ENCODE measurements around the gene KCTD1. TPM values are rescaled to one million over a fixed set of nuclear protein-coding genes. Genes with fewer than 3 reads are reported as not detected.

The KCTD1 gene
- total RNA-seq, 2 experiments from 2014 or later, result 4.4 to 5.6 TPM

GRCh38 chr18:26562568-26562967, 14.2 kb upstream of the KCTD1 start:
- ChIA-PET CTCF (no interaction called here), POLR2A (no interaction called here)
- Mint-ChIP-seq H3K36me3 (ENCODE audit: low read depth) (no peaks in the 10 kb centered on the region), H3K4me1 (no peaks in the 10 kb centered on the region), H3K27me3 (peaks cover 15% of the 10 kb centered on the region), H3K9me3 (no peaks in the 10 kb centered on the region), H3K27ac (no peak overlapping the region), H3K4me3 (no peak overlapping the region)
- no peak for DNase-seq

GRCh38 chr18:26561769-26562168, 13.4 kb upstream of the KCTD1 start:
- H3K4me1 Mint-ChIP-seq, result no peaks in the 10 kb centered on the region
- peaks cover 15% of the 10 kb centered on the region for H3K27me3 Mint-ChIP-seq
- no peaks in the 10 kb centered on the region for H3K36me3 Mint-ChIP-seq (ENCODE audit: low read depth)
- H3K4me3 Mint-ChIP-seq, result no peak overlapping the region
- no peak overlapping the region for H3K27ac Mint-ChIP-seq
- H3K9me3 Mint-ChIP-seq, result no peaks in the 10 kb centered on the region
- CTCF ChIA-PET, result no interaction called here
- no peak for DNase-seq
- POLR2A ChIA-PET, result no interaction called here

GRCh38 chr18:26556573-26556972, 8.2 kb upstream of the KCTD1 start:
- POLR2A ChIA-PET, result no interaction called here
- Mint-ChIP-seq H3K4me1 (no peaks in the 10 kb centered on the region), H3K36me3 (ENCODE audit: low read depth) (no peaks in the 10 kb centered on the region), H3K27me3 (peaks cover 36% of the 10 kb centered on the region), H3K9me3 (no peaks in the 10 kb centered on the region), H3K27ac (no peak overlapping the region), H3K4me3 (no peak overlapping the region)
- CTCF ChIA-PET, result interaction anchor here (1.3 to 2.1 kb wide), 2 partner anchors 9 to 10 kb away, joined by 4 to 5 read pairs; partner anchors contain the start of gene KCTD1
- DNase-seq, result no peak

GRCh38 chr18:26555804-26556553, 7.6 kb upstream of the KCTD1 start:
- no peak for DNase-seq
- CTCF ChIA-PET, result interaction anchor here (0.6 to 2.1 kb wide), 3 partner anchors 8 to 65 kb away, joined by 3 to 5 read pairs (median 4); partner anchors contain the start of gene KCTD1
- no peak overlapping the region for H3K27ac Mint-ChIP-seq
- H3K9me3 Mint-ChIP-seq, result no peaks in the 10 kb centered on the region
- H3K27me3 Mint-ChIP-seq, result peaks cover 42% of the 10 kb centered on the region
- no peak overlapping the region for H3K4me3 Mint-ChIP-seq
- no peaks in the 10 kb centered on the region for H3K36me3 Mint-ChIP-seq (ENCODE audit: low read depth)
- POLR2A ChIA-PET, result no interaction called here
- H3K4me1 Mint-ChIP-seq, result no peaks in the 10 kb centered on the region

GRCh38 chr18:26553943-26554342, 5.6 kb upstream of the KCTD1 start:
- DNase-seq, result no peak
- ChIA-PET CTCF (no interaction called here), POLR2A (no interaction called here)
- Mint-ChIP-seq H3K27ac (no peak overlapping the region), H3K27me3 (peaks cover 54% of the 10 kb centered on the region), H3K9me3 (no peaks in the 10 kb centered on the region), H3K4me1 (peaks cover 9% of the 10 kb centered on the region), H3K36me3 (ENCODE audit: low read depth) (no peaks in the 10 kb centered on the region), H3K4me3 (no peak overlapping the region)

GRCh38 chr18:26551695-26552081, 3.3 kb upstream of the KCTD1 start:
- peaks cover 4% of the 10 kb centered on the region for H3K36me3 Mint-ChIP-seq (ENCODE audit: low read depth)
- peaks cover 17% of the 10 kb centered on the region for H3K4me1 Mint-ChIP-seq
- DNase-seq, result no peak
- H3K27me3 Mint-ChIP-seq, result peaks cover 45% of the 10 kb centered on the region
- H3K27ac Mint-ChIP-seq, result no peak overlapping the region
- H3K4me3 Mint-ChIP-seq, result no peak overlapping the region
- no peaks in the 10 kb centered on the region for H3K9me3 Mint-ChIP-seq
- POLR2A ChIA-PET, result no interaction called here
- CTCF ChIA-PET, result no interaction called here

- CTCF ChIA-PET, result no interaction called here
These were observed 2.8 kb upstream of the KCTD1 start for GRCh38 chr18:26550998-26551694.

GRCh38 chr18:26549263-26550094, 1.1 kb upstream of the KCTD1 start:
- H3K36me3 Mint-ChIP-seq (ENCODE audit: low read depth), result peaks cover 8% of the 10 kb centered on the region
- H3K9me3 Mint-ChIP-seq, result no peaks in the 10 kb centered on the region
- DNase-seq, result peak; percentile 29
- H3K4me3 Mint-ChIP-seq, result peak overlapping the region; percentile 55
- ChIA-PET POLR2A (no interaction called here), CTCF (no interaction called here)
- H3K27ac Mint-ChIP-seq, result no peak overlapping the region
- H3K4me1 Mint-ChIP-seq, result peaks cover 26% of the 10 kb centered on the region
- peaks cover 45% of the 10 kb centered on the region for H3K27me3 Mint-ChIP-seq

More at GRCh38 chr18:26550998-26551694, 2.8 kb upstream of the KCTD1 start:
- Mint-ChIP-seq H3K27ac (no peak overlapping the region), H3K4me3 (no peak overlapping the region), H3K27me3 (peaks cover 48% of the 10 kb centered on the region), H3K9me3 (no peaks in the 10 kb centered on the region), H3K4me1 (peaks cover 22% of the 10 kb centered on the region), H3K36me3 (ENCODE audit: low read depth) (peaks cover 8% of the 10 kb centered on the region)
- DNase-seq, result no peak
- POLR2A ChIA-PET, result no interaction called here

GRCh38 chr18:26547646-26548414, 523 bp downstream of the KCTD1 start:
- H3K9me3 Mint-ChIP-seq, result no peaks in the 10 kb centered on the region
- peak; percentile 64 for DNase-seq
- ChIA-PET CTCF (interaction anchor here (0.7 to 1.2 kb wide), 6 partner anchors 9 to 239 kb away, joined by 3 to 6 read pairs (median 4); no protein-coding TSS in a partner anchor), POLR2A (interaction anchor here (1.1 to 1.4 kb wide), 4 partner anchors 10 to 164 kb away, joined by 3 to 5 read pairs (median 4); no protein-coding TSS in a partner anchor)
- peaks cover 8% of the 10 kb centered on the region for H3K36me3 Mint-ChIP-seq (ENCODE audit: low read depth)
- H3K27me3 Mint-ChIP-seq, result peaks cover 32% of the 10 kb centered on the region
- H3K27ac Mint-ChIP-seq, result no peak overlapping the region
- H3K4me3 Mint-ChIP-seq, result peak overlapping the region; percentile 82
- peaks cover 35% of the 10 kb centered on the region for H3K4me1 Mint-ChIP-seq

- POLR2A ChIA-PET, result interaction anchor here (1.3 kb wide), 1 partner anchor 10 kb away, joined by 4 read pairs; no protein-coding TSS in a partner anchor
- Mint-ChIP-seq H3K27ac (no peak overlapping the region), H3K9me3 (no peaks in the 10 kb centered on the region), H3K4me3 (peak overlapping the region; percentile 82), H3K27me3 (peaks cover 25% of the 10 kb centered on the region), H3K36me3 (ENCODE audit: low read depth) (peaks cover 8% of the 10 kb centered on the region), H3K4me1 (peaks cover 35% of the 10 kb centered on the region)
- DNase-seq, result no peak
- CTCF ChIA-PET, result interaction anchor here (1.1 to 1.8 kb wide), 4 partner anchors 9 to 163 kb away, joined by 3 to 6 read pairs (median 4); no protein-coding TSS in a partner anchor
These were observed 1.3 kb downstream of the KCTD1 start for GRCh38 chr18:26546875-26547645.

- H3K36me3 Mint-ChIP-seq (ENCODE audit: low read depth), result peaks cover 8% of the 10 kb centered on the region
- peak overlapping the region; percentile 57 for H3K4me3 Mint-ChIP-seq
- H3K4me1 Mint-ChIP-seq, result peaks cover 35% of the 10 kb centered on the region
- DNase-seq, result no peak
- ChIA-PET CTCF (interaction anchor here (1.8 kb wide), 1 partner anchor 10 kb away, joined by 5 read pairs; no protein-coding TSS in a partner anchor), POLR2A (no interaction called here)
- H3K27ac Mint-ChIP-seq, result no peak overlapping the region
- H3K27me3 Mint-ChIP-seq, result peaks cover 18% of the 10 kb centered on the region
- H3K9me3 Mint-ChIP-seq, result no peaks in the 10 kb centered on the region
These were observed 2.0 kb downstream of the KCTD1 start for GRCh38 chr18:26546170-26546874.
